HEK293 (cell line): ENCODE measurements around the gene KYAT1.
"Not testable (repeated sequence)": the region's sequence is repeated elsewhere in the genome, so short reads cannot be mapped to it uniquely, and the experiment has no call there.

Experiments used
- CTCF ChIP-seq: fragments of 450-650 bp; formaldehyde crosslinking; IDR thresholded peaks from 2 replicates; pipeline ENCODE4 v1.5.1; 2016; ENCODE audit warnings: missing biosample characterization, missing genetic modification characterization
- KLF8 ChIP-seq: fragments of 450-650 bp; formaldehyde crosslinking; IDR thresholded peaks from 2 replicates; pipeline ENCODE4 v1.5.1; 2016; ENCODE audit warnings: missing biosample characterization, missing genetic modification characterization
- PATZ1 ChIP-seq: fragments of 450-650 bp; formaldehyde crosslinking; IDR thresholded peaks from 2 replicates; pipeline ENCODE4 v1.5.1; 2016; ENCODE audit warnings: missing biosample characterization, missing genetic modification characterization
- PRDM10 ChIP-seq: fragments of 450-650 bp; formaldehyde crosslinking; IDR thresholded peaks from 2 replicates; pipeline ENCODE4 v1.5.1; 2016; ENCODE audit warnings: missing biosample characterization, missing genetic modification characterization
- PRDM4 ChIP-seq: fragments of 450-650 bp; formaldehyde crosslinking; IDR thresholded peaks from 2 replicates; pipeline ENCODE4 v1.5.1; 2017; ENCODE audit warnings: missing biosample characterization, missing genetic modification characterization
- ZBTB21 ChIP-seq: fragments of 450-650 bp; formaldehyde crosslinking; IDR thresholded peaks from 2 replicates; pipeline ENCODE4 v1.5.1; 2017; ENCODE audit warnings: missing biosample characterization, missing genetic modification characterization
- ZIC2 ChIP-seq: fragments of 450-650 bp; formaldehyde crosslinking; IDR thresholded peaks from 2 replicates; pipeline ENCODE4 v1.5.1; 2016; ENCODE audit warnings: missing biosample characterization, missing genetic modification characterization
- ZNF24 ChIP-seq: fragments of 450-650 bp; formaldehyde crosslinking; IDR thresholded peaks from 2 replicates; pipeline ENCODE4 v1.5.1; 2016; ENCODE audit warnings: missing biosample characterization, missing genetic modification characterization
- ZNF529 ChIP-seq: fragments of 450-650 bp; formaldehyde crosslinking; IDR thresholded peaks from 2 replicates; pipeline ENCODE4 v1.5.1; 2017; ENCODE audit warnings: missing genetic modification characterization, missing biosample characterization; ENCODE audit not compliant: insufficient replicate concordance
- ZNF76 ChIP-seq: fragments of 450-650 bp; formaldehyde crosslinking; IDR thresholded peaks from 2 replicates; pipeline ENCODE4; 2016; ENCODE audit warnings: low read depth, missing biosample characterization, missing genetic modification characterization, borderline replicate concordance
- ZSCAN30 ChIP-seq: fragments of 450-650 bp; IDR thresholded peaks from 2 replicates; pipeline ENCODE4 v1.5.1; 2018; ENCODE audit warnings: missing biosample characterization, mild to moderate bottlenecking, missing genetic modification characterization, moderate library complexity

DNA sequence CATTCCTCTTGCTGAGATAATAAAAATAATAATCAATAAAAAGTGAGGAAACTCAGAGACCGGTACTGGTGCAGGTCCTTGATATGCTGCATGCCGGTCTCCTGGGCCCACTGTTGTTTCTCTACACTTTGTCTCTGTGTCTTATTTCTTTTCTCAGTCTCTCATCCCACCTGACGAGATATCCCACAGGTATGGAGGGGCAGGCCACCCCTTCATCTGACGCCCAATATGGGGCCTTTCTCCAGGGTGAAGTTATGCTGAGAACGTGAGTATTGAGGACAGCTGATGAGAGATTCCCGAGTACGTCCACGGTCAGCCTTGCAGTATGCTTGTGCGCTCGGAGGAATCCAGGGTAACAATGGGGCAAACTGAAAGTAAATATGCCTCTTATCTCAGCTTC, 30.7 kb downstream of the KYAT1 start:
- not testable (repeated sequence) for TF ChIP-seq CTCF (tag by site-specific recombination); PATZ1 (tag by site-specific recombination); KLF8 (tag by site-specific recombination); PRDM4 (tag by site-specific recombination); ZNF24 (tag by site-specific recombination); ZIC2 (tag by site-specific recombination); PRDM10 (tag by site-specific recombination); ZNF529; ZSCAN30 (tag by site-specific recombination); ZBTB21 (tag by site-specific recombination); ZNF76
